WTC11 (cell line): Measurements from ENCODE around the gene TRIM13. TPM values are rescaled to one million over a fixed set of nuclear protein-coding genes. Genes with fewer than 3 reads are reported as not detected.
"Not testable (repeated sequence)": the region's sequence is repeated elsewhere in the genome, so short reads cannot be mapped to it uniquely, and the experiment has no call there.

Experiments
- ATAC-seq: fragments of 200-7000 bp; cut with Tn5 transposase; 2 replicates; pipeline ENCODE4 v1.10.0; 2021; ENCODE audit warnings: mild to moderate bottlenecking, moderate library complexity
- CTCF ChIA-PET: fragments of 300-600 bp; sonication (Branson Sonifier 250); formaldehyde crosslinking; loops from one replicate; lab custom pipeline; 2021; ENCODE audit warnings: antibody characterized with exemption; lab: Charles Lee
- POLR2A ChIA-PET: fragments of 350-600 bp; sonication (Branson Sonifier 250); formaldehyde crosslinking; loops from one replicate; lab custom pipeline; 2021; ENCODE audit warnings: antibody characterized with exemption; lab: Charles Lee
- DNase-seq: peaks from one replicate; pipeline ENCODE4 v3.0.0; 2021; ENCODE audit warnings: low spot score
- H3K27ac Mint-ChIP-seq: 2 replicates; pipeline ENCODE4 v1.8.0; 2021; ENCODE audit warnings: mixed read lengths
- H3K27me3 Mint-ChIP-seq: 2 replicates; pipeline ENCODE4 v1.8.0; 2021; ENCODE audit warnings: low read depth, mild to moderate bottlenecking, moderate library complexity, mixed read lengths
- H3K36me3 Mint-ChIP-seq: 2 replicates; pipeline ENCODE4 v1.8.0; 2021; ENCODE audit warnings: mixed read lengths
- H3K4me1 Mint-ChIP-seq: 2 replicates; pipeline ENCODE4 v1.8.0; 2022; ENCODE audit warnings: mixed read lengths
- H3K4me3 Mint-ChIP-seq: 2 replicates; pipeline ENCODE4 v1.8.0; 2021; ENCODE audit warnings: mild to moderate bottlenecking, moderate library complexity, mixed read lengths
- H3K9me3 Mint-ChIP-seq: 2 replicates; pipeline ENCODE4 v1.8.0; 2021; ENCODE audit warnings: mixed read lengths
- CBFB ChIP-seq: sonication (generic); formaldehyde crosslinking; IDR thresholded peaks from 2 replicates; pipeline ENCODE4 v1.8.1; 2022; ENCODE audit warnings: mild to moderate bottlenecking, low read depth, missing genetic modification reagents
- GTF2I ChIP-seq: fragments of 250-450 bp; sonication (Bioruptor Pico); conservative IDR thresholded peaks from 2 replicates; pipeline ENCODE4 v1.4.0; 2021; ENCODE audit warnings: mild to moderate bottlenecking
- KAT7 ChIP-seq: sonication (generic); formaldehyde crosslinking; IDR thresholded peaks from 2 replicates; pipeline ENCODE4 v1.8.1; 2023; ENCODE audit warnings: missing genetic modification reagents, mild to moderate bottlenecking, borderline replicate concordance
- RORB ChIP-seq: fragments of 250-450 bp; sonication (Bioruptor Pico); IDR thresholded peaks from 2 replicates; pipeline ENCODE4 v1.9.0; 2021; ENCODE audit warnings: mild to moderate bottlenecking
- SMAD4 ChIP-seq: sonication (generic); formaldehyde crosslinking; IDR thresholded peaks from 2 replicates; pipeline ENCODE4 v1.8.0; 2022; ENCODE audit warnings: mild to moderate bottlenecking, missing genetic modification reagents
- total RNA-seq: library from RNA; stranded (reverse); gene quantifications from 3 replicates; pipeline ENCODE4 v1.2.3, GENCODE V29; 2021
- TF ChIP-seq, protein P1 (sequence below): sonication (generic); formaldehyde crosslinking; IDR thresholded peaks from 2 replicates; pipeline ENCODE4 v1.8.0; 2023; ENCODE audit warnings: missing genetic modification reagents, mild to moderate bottlenecking, borderline replicate concordance
- TF ChIP-seq, protein P2 (sequence below): sonication (generic); formaldehyde crosslinking; IDR thresholded peaks from 2 replicates; pipeline ENCODE4 v1.8.1; 2022; ENCODE audit warnings: low read depth, mild to moderate bottlenecking, moderate library complexity, missing genetic modification reagents, borderline replicate concordance
- TF ChIP-seq, protein P3 (sequence below): fragments of 250-450 bp; sonication (Bioruptor Pico); conservative IDR thresholded peaks from 2 replicates; pipeline ENCODE4 v1.9.0; 2021; ENCODE audit warnings: mild to moderate bottlenecking
- TF ChIP-seq, protein P4 (sequence below): sonication (generic); formaldehyde crosslinking; IDR thresholded peaks from 2 replicates; pipeline ENCODE4 v1.8.1; 2023; ENCODE audit warnings: mild to moderate bottlenecking, missing genetic modification reagents, borderline replicate concordance
- TF ChIP-seq, protein P5 (sequence below): sonication (generic); formaldehyde crosslinking; IDR thresholded peaks from 2 replicates; pipeline ENCODE4 v1.8.1; 2023; ENCODE audit warnings: mild to moderate bottlenecking, missing genetic modification reagents, moderate library complexity

TRIM13 gene
- total RNA-seq, 1 experiment from 2014 or later: 27.5 TPM

DNA sequence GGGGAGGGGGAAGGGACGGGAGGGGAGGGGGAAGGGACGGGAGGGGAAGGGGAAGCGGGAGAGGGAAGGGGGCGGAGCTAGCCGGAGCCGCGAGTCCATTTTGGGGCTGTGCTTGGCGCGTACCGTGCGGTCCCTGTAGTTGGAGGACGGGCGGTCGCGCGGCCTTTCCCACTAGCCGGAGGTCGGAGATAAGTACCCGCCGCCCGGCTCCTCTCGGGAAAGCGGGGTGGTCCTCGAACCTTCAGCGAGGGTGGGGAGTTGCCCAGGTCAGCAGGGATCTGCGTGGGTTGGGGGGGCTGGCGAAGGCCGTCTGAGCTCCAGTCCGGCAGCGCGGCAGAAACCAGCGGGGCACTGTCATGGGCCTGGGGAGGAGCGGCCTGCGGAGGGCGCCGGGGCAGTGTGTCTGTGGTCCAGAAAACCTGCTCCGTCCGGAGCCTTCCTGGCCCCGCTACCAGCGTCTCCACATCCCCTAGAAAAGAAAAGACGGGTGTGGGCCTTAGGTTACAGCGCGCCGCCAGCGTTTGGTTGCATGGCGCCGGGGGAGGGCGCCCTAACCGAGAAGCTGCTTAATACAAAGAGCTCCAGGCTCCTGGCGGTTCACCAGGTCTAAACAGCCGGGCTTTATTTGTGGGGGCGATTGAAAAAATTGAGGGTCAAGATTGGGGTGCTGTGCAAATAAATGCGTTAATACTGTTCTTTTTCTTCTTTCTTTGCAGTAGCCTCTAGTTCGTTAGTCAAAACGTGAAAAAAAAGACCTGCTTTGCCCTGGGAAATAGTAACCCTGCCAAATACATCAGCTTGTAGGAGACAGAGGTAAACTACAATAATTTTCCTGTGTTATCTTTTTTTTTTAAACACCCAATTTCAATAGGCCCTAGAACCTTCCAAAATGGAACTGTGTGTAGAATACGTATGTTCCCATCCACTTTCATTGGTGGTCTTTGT is at the start of gene TRIM13 (continued):
- TF ChIP-seq, protein P1, sequence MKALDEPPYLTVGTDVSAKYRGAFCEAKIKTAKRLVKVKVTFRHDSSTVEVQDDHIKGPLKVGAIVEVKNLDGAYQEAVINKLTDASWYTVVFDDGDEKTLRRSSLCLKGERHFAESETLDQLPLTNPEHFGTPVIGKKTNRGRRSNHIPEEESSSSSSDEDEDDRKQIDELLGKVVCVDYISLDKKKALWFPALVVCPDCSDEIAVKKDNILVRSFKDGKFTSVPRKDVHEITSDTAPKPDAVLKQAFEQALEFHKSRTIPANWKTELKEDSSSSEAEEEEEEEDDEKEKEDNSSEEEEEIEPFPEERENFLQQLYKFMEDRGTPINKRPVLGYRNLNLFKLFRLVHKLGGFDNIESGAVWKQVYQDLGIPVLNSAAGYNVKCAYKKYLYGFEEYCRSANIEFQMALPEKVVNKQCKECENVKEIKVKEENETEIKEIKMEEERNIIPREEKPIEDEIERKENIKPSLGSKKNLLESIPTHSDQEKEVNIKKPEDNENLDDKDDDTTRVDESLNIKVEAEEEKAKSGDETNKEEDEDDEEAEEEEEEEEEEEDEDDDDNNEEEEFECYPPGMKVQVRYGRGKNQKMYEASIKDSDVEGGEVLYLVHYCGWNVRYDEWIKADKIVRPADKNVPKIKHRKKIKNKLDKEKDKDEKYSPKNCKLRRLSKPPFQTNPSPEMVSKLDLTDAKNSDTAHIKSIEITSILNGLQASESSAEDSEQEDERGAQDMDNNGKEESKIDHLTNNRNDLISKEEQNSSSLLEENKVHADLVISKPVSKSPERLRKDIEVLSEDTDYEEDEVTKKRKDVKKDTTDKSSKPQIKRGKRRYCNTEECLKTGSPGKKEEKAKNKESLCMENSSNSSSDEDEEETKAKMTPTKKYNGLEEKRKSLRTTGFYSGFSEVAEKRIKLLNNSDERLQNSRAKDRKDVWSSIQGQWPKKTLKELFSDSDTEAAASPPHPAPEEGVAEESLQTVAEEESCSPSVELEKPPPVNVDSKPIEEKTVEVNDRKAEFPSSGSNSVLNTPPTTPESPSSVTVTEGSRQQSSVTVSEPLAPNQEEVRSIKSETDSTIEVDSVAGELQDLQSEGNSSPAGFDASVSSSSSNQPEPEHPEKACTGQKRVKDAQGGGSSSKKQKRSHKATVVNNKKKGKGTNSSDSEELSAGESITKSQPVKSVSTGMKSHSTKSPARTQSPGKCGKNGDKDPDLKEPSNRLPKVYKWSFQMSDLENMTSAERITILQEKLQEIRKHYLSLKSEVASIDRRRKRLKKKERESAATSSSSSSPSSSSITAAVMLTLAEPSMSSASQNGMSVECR (CRISPR knock-in tag): 0 out of 2 replicates have a peak, but pooled peaks have one; percentile 72
- TF ChIP-seq, protein P2, sequence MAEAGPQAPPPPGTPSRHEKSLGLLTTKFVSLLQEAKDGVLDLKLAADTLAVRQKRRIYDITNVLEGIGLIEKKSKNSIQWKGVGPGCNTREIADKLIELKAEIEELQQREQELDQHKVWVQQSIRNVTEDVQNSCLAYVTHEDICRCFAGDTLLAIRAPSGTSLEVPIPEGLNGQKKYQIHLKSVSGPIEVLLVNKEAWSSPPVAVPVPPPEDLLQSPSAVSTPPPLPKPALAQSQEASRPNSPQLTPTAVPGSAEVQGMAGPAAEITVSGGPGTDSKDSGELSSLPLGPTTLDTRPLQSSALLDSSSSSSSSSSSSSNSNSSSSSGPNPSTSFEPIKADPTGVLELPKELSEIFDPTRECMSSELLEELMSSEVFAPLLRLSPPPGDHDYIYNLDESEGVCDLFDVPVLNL (CRISPR knock-in tag): 0 out of 2 replicates have a peak, but pooled peaks have one; percentile 27
- TF ChIP-seq GTF2I (CRISPR knock-in tag): no peak
- TF ChIP-seq KAT7 (CRISPR knock-in tag): peak; percentile 65; the same call in 1 of the 2 replicates
- TF ChIP-seq CBFB (CRISPR knock-in tag): peak; percentile 15; the same call in 1 of the 2 replicates
- TF ChIP-seq, protein P3, sequence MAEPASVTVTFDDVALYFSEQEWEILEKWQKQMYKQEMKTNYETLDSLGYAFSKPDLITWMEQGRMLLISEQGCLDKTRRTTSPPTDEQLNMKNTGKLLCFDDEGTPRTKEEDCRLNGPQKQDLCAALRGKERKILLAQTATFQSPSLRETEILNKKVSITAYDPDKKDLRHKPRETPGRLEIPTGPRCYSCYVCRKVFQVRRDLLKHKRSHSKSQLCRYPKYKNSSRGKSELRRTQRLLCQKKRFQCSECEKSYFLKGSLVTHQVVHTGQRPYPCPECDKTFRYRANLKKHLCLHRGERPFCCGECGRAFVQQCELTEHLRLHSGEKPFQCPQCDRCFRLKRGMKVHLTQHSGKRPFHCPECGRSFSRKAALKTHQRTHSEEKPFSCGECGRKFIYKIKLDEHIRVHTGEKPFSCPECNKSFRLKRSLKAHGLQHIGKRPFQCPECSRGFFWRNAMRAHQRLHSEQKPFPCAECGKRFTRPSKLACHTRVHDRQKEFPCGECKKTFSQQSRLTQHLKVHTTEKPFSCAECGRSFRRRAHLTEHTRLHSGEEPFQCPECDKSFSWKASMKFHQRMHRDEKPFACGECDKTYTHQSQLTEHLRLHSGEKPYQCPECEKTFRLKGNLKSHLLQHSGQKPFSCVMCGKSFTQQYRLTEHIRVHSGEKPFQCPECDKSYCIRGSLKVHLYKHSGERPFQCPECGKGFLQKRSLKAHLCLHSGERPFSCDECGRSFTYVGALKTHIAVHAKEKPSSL (CRISPR knock-in tag): no peak
- no peak for TF ChIP-seq RORB (CRISPR knock-in tag)
- TF ChIP-seq SMAD4: 0 out of 2 replicates have a peak, but pooled peaks have one; percentile 33
- TF ChIP-seq, all 79 proteins: peak for 17

DNA sequence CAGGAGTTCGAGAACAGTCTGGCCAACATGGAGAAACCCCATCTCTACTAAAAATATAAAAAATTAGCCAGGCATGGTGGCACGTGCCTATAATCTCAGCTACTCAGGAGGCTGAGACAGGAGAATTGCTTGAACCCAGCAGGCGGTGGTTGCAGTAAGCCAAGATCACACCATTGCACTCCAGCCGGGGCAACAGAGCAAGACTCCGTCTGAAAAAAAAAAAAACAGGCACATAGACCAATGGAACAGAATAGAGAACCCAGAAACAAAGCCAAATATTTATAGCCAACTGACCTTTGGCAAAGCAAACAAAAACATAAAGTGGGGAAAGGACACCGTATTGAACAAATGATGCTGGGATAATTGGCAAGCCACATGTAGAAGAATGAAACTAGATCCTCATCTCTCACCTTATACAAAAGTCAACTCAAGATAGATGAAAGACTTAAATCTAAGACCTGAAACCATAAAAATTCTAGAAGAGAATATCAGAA is 48.0 kb upstream of the TRIM13 start:
- H3K27me3 Mint-ChIP-seq, DNase-seq, H3K4me3 Mint-ChIP-seq, H3K9me3 Mint-ChIP-seq, H3K36me3 Mint-ChIP-seq, POLR2A ChIA-PET, H3K27ac Mint-ChIP-seq, H3K4me1 Mint-ChIP-seq, ATAC-seq: not testable (repeated sequence)
- CTCF ChIA-PET: interaction anchor here (0.9 kb wide), 1 partner anchor 13 kb away, joined by 6 read pairs; the partner anchor contains the start of gene SPRYD7

DNA sequence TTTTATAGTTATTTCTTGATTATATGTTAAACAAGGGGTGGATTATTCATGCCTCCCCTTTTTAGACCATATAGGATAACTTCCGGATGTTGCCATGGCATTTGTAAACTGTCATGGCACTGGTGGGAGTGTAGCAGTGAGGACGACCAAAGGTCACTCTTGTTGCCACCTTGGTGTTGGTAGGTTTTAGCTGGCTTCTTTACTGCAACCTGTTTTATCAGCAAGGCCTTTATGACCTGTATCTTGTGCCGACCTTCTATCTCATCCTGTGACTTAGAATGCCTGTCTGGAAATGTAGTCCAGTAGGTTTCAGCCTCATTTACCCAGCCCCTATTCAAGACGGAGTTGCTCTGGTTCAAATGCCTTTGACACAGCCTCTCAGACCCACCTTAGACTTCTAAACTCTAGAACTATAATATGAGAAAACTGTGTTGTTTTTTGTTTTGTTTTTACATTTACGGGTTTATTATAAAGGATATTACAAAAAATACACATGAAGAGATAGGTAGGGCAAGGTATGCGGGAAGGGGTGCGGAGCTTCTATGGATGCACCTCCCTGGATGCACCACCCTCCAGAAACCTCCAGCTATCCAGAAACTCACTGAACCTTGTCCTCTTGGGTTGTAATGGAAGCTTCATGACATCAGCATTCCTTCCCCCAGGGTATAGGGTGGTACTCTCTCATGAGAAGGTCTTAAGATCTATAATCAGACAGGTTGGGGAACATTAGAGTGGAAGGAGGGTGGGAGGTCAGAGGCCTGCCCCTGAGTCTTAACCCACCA is 44.9 kb upstream of the TRIM13 start:
- ChIA-PET POLR2A (no interaction called here), CTCF (interaction anchor here (2.0 to 2.2 kb wide), 2 partner anchors 16 to 25 kb away, joined by 6 to 7 read pairs; partner anchors contain the start of gene SPRYD7)
- DNase-seq (no peak), ATAC-seq (no peak)
- Mint-ChIP-seq H3K4me1 (peaks cover 7% of the 10 kb centered on the region), H3K9me3 (no peaks in the 10 kb centered on the region), H3K4me3 (no peak overlapping the region), H3K36me3 (no peaks in the 10 kb centered on the region), H3K27ac (no peak overlapping the region), H3K27me3 (peaks cover 5% of the 10 kb centered on the region; the same call in 1 of the 2 replicates)
- TF ChIP-seq, protein P1 (CRISPR knock-in tag): no peak
- TF ChIP-seq, protein P4, sequence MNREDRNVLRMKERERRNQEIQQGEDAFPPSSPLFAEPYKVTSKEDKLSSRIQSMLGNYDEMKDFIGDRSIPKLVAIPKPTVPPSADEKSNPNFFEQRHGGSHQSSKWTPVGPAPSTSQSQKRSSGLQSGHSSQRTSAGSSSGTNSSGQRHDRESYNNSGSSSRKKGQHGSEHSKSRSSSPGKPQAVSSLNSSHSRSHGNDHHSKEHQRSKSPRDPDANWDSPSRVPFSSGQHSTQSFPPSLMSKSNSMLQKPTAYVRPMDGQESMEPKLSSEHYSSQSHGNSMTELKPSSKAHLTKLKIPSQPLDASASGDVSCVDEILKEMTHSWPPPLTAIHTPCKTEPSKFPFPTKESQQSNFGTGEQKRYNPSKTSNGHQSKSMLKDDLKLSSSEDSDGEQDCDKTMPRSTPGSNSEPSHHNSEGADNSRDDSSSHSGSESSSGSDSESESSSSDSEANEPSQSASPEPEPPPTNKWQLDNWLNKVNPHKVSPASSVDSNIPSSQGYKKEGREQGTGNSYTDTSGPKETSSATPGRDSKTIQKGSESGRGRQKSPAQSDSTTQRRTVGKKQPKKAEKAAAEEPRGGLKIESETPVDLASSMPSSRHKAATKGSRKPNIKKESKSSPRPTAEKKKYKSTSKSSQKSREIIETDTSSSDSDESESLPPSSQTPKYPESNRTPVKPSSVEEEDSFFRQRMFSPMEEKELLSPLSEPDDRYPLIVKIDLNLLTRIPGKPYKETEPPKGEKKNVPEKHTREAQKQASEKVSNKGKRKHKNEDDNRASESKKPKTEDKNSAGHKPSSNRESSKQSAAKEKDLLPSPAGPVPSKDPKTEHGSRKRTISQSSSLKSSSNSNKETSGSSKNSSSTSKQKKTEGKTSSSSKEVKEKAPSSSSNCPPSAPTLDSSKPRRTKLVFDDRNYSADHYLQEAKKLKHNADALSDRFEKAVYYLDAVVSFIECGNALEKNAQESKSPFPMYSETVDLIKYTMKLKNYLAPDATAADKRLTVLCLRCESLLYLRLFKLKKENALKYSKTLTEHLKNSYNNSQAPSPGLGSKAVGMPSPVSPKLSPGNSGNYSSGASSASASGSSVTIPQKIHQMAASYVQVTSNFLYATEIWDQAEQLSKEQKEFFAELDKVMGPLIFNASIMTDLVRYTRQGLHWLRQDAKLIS (CRISPR knock-in tag): no peak
- TF ChIP-seq, protein P5, sequence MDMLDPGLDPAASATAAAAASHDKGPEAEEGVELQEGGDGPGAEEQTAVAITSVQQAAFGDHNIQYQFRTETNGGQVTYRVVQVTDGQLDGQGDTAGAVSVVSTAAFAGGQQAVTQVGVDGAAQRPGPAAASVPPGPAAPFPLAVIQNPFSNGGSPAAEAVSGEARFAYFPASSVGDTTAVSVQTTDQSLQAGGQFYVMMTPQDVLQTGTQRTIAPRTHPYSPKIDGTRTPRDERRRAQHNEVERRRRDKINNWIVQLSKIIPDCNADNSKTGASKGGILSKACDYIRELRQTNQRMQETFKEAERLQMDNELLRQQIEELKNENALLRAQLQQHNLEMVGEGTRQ (CRISPR knock-in tag): no peak
